Stomach (tissue), 9 donors: ENCODE data around the gene IFT172. TPM values are rescaled to one million over a fixed set of nuclear protein-coding genes. Genes with fewer than 3 reads are reported as not detected.

Experiments used
- DNase-seq, 2 donors: peaks; one replicate each; pipeline versions ENCODE4 v3.0.0 to v3.0.0-alpha.2; 2013 to 2019
- H3K27ac ChIP-seq, 5 donors: fragments of 200-600 bp in 4 of 5; sonication (generic) in 4 of 5; one replicate each; pipeline ENCODE4 v1.5.1; 2013 to 2019; ENCODE audit warnings: mild to moderate bottlenecking in 1 of 5, moderate library complexity in 1 of 5
- H3K27me3 ChIP-seq, 3 donors: fragments of 200-600 bp; sonication (generic); one replicate each; pipeline ENCODE4 v1.5.1; 2017 to 2019; ENCODE audit warnings: mixed run types in 1 of 3
- H3K36me3 ChIP-seq, 4 donors: fragments of 200-600 bp; sonication (generic); 1 replicate in 3 of 4; 2 replicates in 1 of 4; pipeline ENCODE4 v1.5.1; 2016 to 2019
- H3K4me1 ChIP-seq, 4 donors: fragments of 200-600 bp; sonication (generic); one replicate each; pipeline ENCODE4 v1.5.1; 2016 to 2019
- H3K4me3 ChIP-seq, 4 donors: fragments of 200-600 bp; sonication (generic) in 3 of 4; one replicate each; pipeline ENCODE4 v1.5.1; 2016 to 2019; ENCODE audit warnings: mild to moderate bottlenecking in 1 of 4
- H3K9me3 ChIP-seq, 4 donors: fragments of 200-600 bp; sonication (generic); one replicate each; pipeline ENCODE4 v1.5.1; 2016 to 2019
- CTCF ChIP-seq, 7 experiments: fragments of 450-650 bp in 4 of 7; fragments of 200-600 bp in 3 of 7; sonication (generic) in 3 of 7; IDR thresholded peaks; one replicate each; pipeline ENCODE4 v1.5.1; 2016 to 2019; ENCODE audit warnings: antibody characterized with exemption in 7 of 7, control low read depth in 2 of 7, mild to moderate bottlenecking in 1 of 7
- EP300 ChIP-seq: sonication (generic); formaldehyde crosslinking; IDR thresholded peaks from one replicate; pipeline ENCODE4 v1.6.1; 2017; ENCODE audit warnings: antibody characterized with exemption
- POLR2A ChIP-seq, 4 donors: fragments of 450-650 bp; IDR thresholded peaks; one replicate each; pipeline ENCODE4 v1.6.1; 2016; ENCODE audit warnings: antibody characterized with exemption in 4 of 4, control low read depth in 2 of 4, mild to moderate bottlenecking in 1 of 4, moderate library complexity in 1 of 4
- POLR2AphosphoS5 ChIP-seq, 3 donors: sonication (generic); formaldehyde crosslinking; IDR thresholded peaks; one replicate each; pipeline ENCODE4 v1.6.1; 2016; ENCODE audit warnings: antibody characterized with exemption in 3 of 3
- WGBS, 5 donors: extraction: QIAGEN DNeasy Blood & Tissue Kit in 3 of 5; methylation state at CpG; one replicate each; pipeline versions ENCODE4 v1.1.5 to v1.1.7; 2013 to 2018; 5-methylcytosine and 5-hydroxymethylcytosine counted together
- intact Hi-C: fragments of 100-400 bp; cut with DNase I; formaldehyde crosslinking; loops from one replicate; pipeline ENCODE4 v1.15.1; 2023; ENCODE audit warnings: low total_unique reads
- polyA plus RNA-seq, 3 donors: library from polyadenylated mRNA; stranded (reverse); fragments of 200-250 nt; gene quantifications; one replicate each; pipeline ENCODE4 v1.2.3, GENCODE V29; 2013
- total RNA-seq, 5 donors: library from RNA; depleted of rRNA; stranded (reverse); fragments of >200 nt; gene quantifications; one replicate each; pipeline versions ENCODE4 v1.1.0 to v1.2.3, GENCODE V29; 2014 to 2016
- donor health status: healthy with polysubstance abuse.
- donor health status: Bipolar disorder and iron deficiency.
- donor health status: healthy.

The IFT172 gene
- total and polyA plus RNA-seq, 8 donors, result 7.4 to 88.1 (median 37.2) TPM

- H3K9me3 ChIP-seq, result no peaks in the 10 kb centered on the region
- no peak overlapping the region for H3K27ac ChIP-seq
- 69 to 83% (median 73%) methylated on average over 4 of the region's 4 CpGs for WGBS, 5 donors
- DNase-seq, result no peak
- H3K4me1 ChIP-seq, result peaks cover 0 to 3% (median 0%) of the 10 kb centered on the region in 4 donors
- TF ChIP-seq CTCF (IDR thresholded peaks at IDR 0.05) (no peak), EP300 (no peak), POLR2A (IDR thresholded peaks at IDR 0.05) (no peak), POLR2AphosphoS5 (IDR thresholded peaks at IDR 0.05) (no peak)
- no peak overlapping the region for H3K4me3 ChIP-seq
- H3K36me3 ChIP-seq, result no peaks in the 10 kb centered on the region
- intact Hi-C loops, result no loop called here
- H3K27me3 ChIP-seq, result no peaks in the 10 kb centered on the region
Observed at GRCh38 chr2:27421660-27422250, 67.8 kb downstream of the IFT172 start.

- DNase-seq, result no peak
- H3K36me3 ChIP-seq, result no peaks in the 10 kb centered on the region
- no peaks in the 10 kb centered on the region for H3K9me3 ChIP-seq
- no peaks in the 10 kb centered on the region for H3K4me1 ChIP-seq
- H3K27ac ChIP-seq, result no peak overlapping the region
- H3K27me3 ChIP-seq, result no peaks in the 10 kb centered on the region
- H3K4me3 ChIP-seq, result no peak overlapping the region
- intact Hi-C loops, result no loop called here
- no peak for TF ChIP-seq CTCF (IDR thresholded peaks at IDR 0.05)
Observed at GRCh38 chr2:27420996-27421395, 68.5 kb downstream of the IFT172 start.

- WGBS, 5 donors, result 92 to 96% (median 93%) methylated on average over 6 of the region's 6 CpGs
Observed at GRCh38 chr2:27416151-27416550, 73.4 kb downstream of the IFT172 start.

GRCh38 chr2:27412419-27413152 lies 77.0 kb downstream of the IFT172 start:
- intact Hi-C loops, result no loop called here
- Histone ChIP-seq H3K27me3 (no peaks in the 10 kb centered on the region), H3K4me1 (peaks cover 3 to 19% (median 18%) of the 10 kb centered on the region in 4 donors), H3K9me3 (no peaks in the 10 kb centered on the region), H3K27ac (no peak overlapping the region), H3K4me3 (no peak overlapping the region), H3K36me3 (no peaks in the 10 kb centered on the region)
- 82 to 86% (median 84%) methylated on average over 9 of the region's 9 CpGs for WGBS, 5 donors
- DNase-seq, result no peak
- TF ChIP-seq POLR2AphosphoS5 (IDR thresholded peaks at IDR 0.05) (no peak), CTCF (IDR thresholded peaks at IDR 0.05) (no peak), EP300 (no peak), POLR2A (IDR thresholded peaks at IDR 0.05) (no peak)

More at GRCh38 chr2:27416151-27416550, 73.4 kb downstream of the IFT172 start:
- Histone ChIP-seq H3K4me3 (no peak overlapping the region), H3K9me3 (no peaks in the 10 kb centered on the region), H3K4me1 (no peaks in the 10 kb centered on the region), H3K27me3 (no peaks in the 10 kb centered on the region), H3K36me3 (no peaks in the 10 kb centered on the region), H3K27ac (no peak overlapping the region)
- no peak for DNase-seq
- intact Hi-C loops, result no loop called here
- TF ChIP-seq POLR2AphosphoS5 (IDR thresholded peaks at IDR 0.05), result no peak
- TF ChIP-seq POLR2A (IDR thresholded peaks at IDR 0.05), result no peak
